Glutamatergic neuron (in vitro differentiated cells): ENCODE measurements around the gene TLK2. TPM values are rescaled to one million over a fixed set of nuclear protein-coding genes. Genes with fewer than 3 reads are reported as not detected.
A peak's percentile ranks its signal among the peaks of the same experiment; 100 is the strongest.
"Not testable (repeated sequence)": the region's sequence is repeated elsewhere in the genome, so short reads cannot be mapped to it uniquely, and the experiment has no call there.

Experiments used
- DNase-seq: peaks from one replicate; pipeline ENCODE4 v3.0.0; 2022
- H3K27ac Mint-ChIP-seq: one replicate; pipeline ENCODE4 v1.8.0; 2020; ENCODE audit warnings: mild to moderate bottlenecking, mixed read lengths, inconsistent platforms; ENCODE audit not compliant: unreplicated experiment
- H3K27me3 Mint-ChIP-seq: one replicate; pipeline ENCODE4 v1.8.0; 2020; ENCODE audit warnings: mild to moderate bottlenecking, moderate library complexity, mixed read lengths, inconsistent platforms; ENCODE audit not compliant: unreplicated experiment
- H3K36me3 Mint-ChIP-seq: one replicate; pipeline ENCODE4 v1.8.0; 2020; ENCODE audit warnings: mild to moderate bottlenecking, mixed read lengths, inconsistent platforms; ENCODE audit not compliant: unreplicated experiment
- H3K4me1 Mint-ChIP-seq: one replicate; pipeline ENCODE4 v1.8.0; 2020; ENCODE audit warnings: mild to moderate bottlenecking, low read depth, mixed read lengths, inconsistent platforms; ENCODE audit not compliant: unreplicated experiment
- H3K4me3 Mint-ChIP-seq: one replicate; pipeline ENCODE4 v1.8.0; 2020; ENCODE audit warnings: mild to moderate bottlenecking, mixed read lengths, inconsistent platforms; ENCODE audit not compliant: unreplicated experiment
- H3K9me3 Mint-ChIP-seq: one replicate; pipeline ENCODE4 v1.8.0; 2020; ENCODE audit warnings: mild to moderate bottlenecking, moderate library complexity, mixed read lengths, inconsistent platforms; ENCODE audit not compliant: unreplicated experiment
- CTCF ChIP-seq: fragments of 200-600 bp; sonication (generic); IDR thresholded peaks from one replicate; pipeline ENCODE4 v1.5.0; 2021; ENCODE audit not compliant: partially characterized antibody, unreplicated experiment
- total RNA-seq: library from RNA; stranded (reverse); fragmentation: NEBNext Ultra II Directional; extraction: Animal tissue kit (Norgen Biotek cat#: 25700); gene quantifications from one replicate; pipeline ENCODE4 v1.2.1, GENCODE V29; 2021; ENCODE audit not compliant: unreplicated experiment

TLK2 gene
- total RNA-seq, 1 donor from 2014 or later = 61.5 TPM

- no peaks in the 10 kb centered on the region for H3K9me3 Mint-ChIP-seq
- peaks cover 8% of the 10 kb centered on the region for H3K36me3 Mint-ChIP-seq
- peaks cover 8% of the 10 kb centered on the region for H3K27me3 Mint-ChIP-seq
- no peak for TF ChIP-seq CTCF
- H3K4me3 Mint-ChIP-seq = no peak overlapping the region
- no peak overlapping the region for H3K27ac Mint-ChIP-seq
- H3K4me1 Mint-ChIP-seq = peaks cover 2% of the 10 kb centered on the region
- DNase-seq = no peak
Measured at GRCh38 chr17:62591333-62591732, 112.7 kb downstream of the TLK2 start.

DNA sequence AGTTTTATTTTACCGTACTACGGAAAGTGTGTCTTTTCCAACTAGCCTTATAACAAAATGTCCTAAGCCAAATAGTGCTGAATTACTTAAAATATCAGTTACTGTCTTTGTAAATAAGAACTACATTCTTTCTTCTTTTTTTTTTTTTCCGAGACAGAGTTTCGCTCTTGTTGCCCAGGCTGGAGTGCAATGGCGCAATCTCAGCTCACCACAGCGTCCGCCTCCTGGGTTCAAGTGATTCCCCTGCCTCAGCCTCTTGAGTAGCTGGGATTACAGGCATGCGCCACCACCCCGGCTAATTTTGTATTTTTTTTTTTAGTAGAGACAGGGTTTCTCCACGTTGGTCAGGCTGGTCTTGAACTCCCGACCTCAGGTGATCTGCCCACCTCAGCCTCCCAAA, 113.2 kb downstream of the TLK2 start:
- not testable (repeated sequence) for H3K27me3 Mint-ChIP-seq, DNase-seq, H3K4me3 Mint-ChIP-seq, H3K27ac Mint-ChIP-seq, H3K4me1 Mint-ChIP-seq, H3K9me3 Mint-ChIP-seq
- peaks cover 12% of the 10 kb centered on the region for H3K36me3 Mint-ChIP-seq

DNA sequence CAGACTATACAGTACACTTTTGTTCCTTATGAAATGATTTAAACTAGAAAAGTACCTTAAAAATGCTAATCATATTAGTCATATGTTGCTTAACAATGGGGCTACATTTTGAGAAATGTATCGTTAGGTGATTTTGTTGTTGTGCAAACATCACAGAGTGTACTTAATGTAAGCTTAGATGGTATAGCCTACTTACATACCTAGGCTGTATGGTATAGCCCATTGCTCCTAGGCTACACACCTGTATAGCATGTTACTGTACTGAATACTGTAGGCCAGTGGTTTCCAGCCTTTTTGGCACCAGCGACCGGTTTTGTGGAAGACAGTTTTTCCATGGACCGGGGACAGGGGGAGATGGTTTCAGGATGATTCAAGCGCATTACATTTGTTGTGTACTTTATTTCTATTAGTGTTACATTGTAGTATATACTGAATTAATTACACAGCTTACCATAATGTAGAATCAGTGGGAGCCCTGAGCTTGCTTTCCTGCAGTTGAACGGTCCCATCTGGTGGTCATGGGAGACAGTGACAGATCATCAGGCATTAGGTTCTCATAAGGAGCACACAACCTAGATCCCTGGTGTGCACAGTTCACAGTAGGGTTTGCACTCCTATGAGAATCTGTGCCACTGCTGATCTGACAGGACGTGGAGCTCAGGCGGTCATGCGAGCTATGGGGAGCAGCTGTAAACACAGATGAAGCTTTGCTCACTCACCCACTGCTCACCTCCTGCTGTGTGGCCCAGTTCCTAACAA, 113.9 kb downstream of the TLK2 start:
- no peak for DNase-seq
- H3K9me3 Mint-ChIP-seq = no peaks in the 10 kb centered on the region
- no peaks in the 10 kb centered on the region for H3K4me1 Mint-ChIP-seq
- H3K4me3 Mint-ChIP-seq = no peak overlapping the region
- no peak for TF ChIP-seq CTCF
- H3K36me3 Mint-ChIP-seq = peaks cover 19% of the 10 kb centered on the region
- peaks cover 8% of the 10 kb centered on the region for H3K27me3 Mint-ChIP-seq
- peak overlapping the region; percentile 12 for H3K27ac Mint-ChIP-seq

DNA sequence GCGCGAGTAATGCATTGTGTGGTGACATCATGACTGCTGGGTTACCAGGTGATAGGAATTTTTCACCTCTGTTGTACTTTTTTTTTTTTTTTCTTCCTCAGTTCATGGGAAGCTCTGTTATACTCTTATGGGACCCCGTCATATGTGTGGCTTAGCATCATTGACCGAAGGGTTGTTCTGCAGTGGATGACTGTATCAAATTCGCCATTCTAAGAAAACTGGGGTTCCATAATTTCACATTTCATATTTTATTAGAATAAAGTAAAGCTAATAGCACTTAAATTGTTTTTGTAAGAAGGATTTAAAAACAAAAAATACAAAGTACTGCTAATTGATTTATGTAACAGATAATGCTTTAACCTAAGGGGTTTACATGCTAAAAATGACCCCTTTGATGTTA, 116.9 kb downstream of the TLK2 start:
- Mint-ChIP-seq H3K36me3 (peaks cover 20% of the 10 kb centered on the region), H3K27ac (no peak overlapping the region), H3K27me3 (peaks cover 2% of the 10 kb centered on the region), H3K4me3 (no peak overlapping the region), H3K9me3 (no peaks in the 10 kb centered on the region), H3K4me1 (no peaks in the 10 kb centered on the region)
- DNase-seq = no peak
- no peak for TF ChIP-seq CTCF

- H3K27ac Mint-ChIP-seq = no peak overlapping the region
- H3K4me1 Mint-ChIP-seq = no peaks in the 10 kb centered on the region
- TF ChIP-seq CTCF = no peak
- H3K4me3 Mint-ChIP-seq = no peak overlapping the region
- H3K27me3 Mint-ChIP-seq = peaks cover 2% of the 10 kb centered on the region
- no peak for DNase-seq
- no peaks in the 10 kb centered on the region for H3K9me3 Mint-ChIP-seq
- peaks cover 20% of the 10 kb centered on the region for H3K36me3 Mint-ChIP-seq
Measured at GRCh38 chr17:62596662-62597061, 118.0 kb downstream of the TLK2 start.
